Urothelium cell line (cell line): Measurements from ENCODE around the gene TPX2.

Experiments
- DNase-seq: peaks from one replicate; pipeline ENCODE4 v3.0.0; 2011; ENCODE audit warnings: low spot score, mixed read lengths
- FAIRE-seq: peaks from 2 replicates; lab custom pipeline; 2011; peaks lifted over from hg19 to GRCh38; lab: Jason Lieb, UNC

Gene TPX2

DNA sequence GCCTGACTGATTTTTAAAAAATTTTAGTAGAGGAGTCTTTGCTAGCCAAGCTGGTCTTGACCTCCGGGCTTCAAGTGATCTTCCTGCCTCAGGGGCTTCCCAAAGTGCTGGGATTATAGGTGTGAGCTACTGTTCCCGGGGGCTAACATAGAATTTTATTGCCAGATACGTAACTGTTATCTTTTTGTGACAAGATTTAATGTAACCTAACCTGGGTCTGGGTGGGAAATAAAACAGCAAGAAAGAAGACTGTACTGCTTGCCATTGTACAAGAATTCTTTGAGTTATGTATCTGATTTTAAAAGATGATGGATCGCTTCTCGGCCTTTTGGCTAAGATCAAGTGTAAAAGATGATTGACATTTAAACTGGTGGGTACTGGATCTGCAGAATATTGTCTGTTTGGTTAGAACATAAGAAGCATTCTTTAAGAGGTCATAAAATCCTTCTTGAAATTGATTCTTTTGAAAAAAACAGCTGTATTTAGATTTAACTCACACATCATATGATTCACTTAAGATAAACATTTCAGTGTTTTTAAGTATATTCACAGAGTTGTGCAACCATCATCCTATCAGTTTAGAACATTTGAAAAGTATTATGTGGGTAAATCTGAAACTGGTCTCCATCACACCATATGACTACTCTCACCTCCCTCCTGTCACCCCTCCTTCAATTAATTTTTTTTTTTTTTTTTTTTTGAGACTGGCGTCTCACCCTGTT lies 21.6 kb downstream of the TPX2 start:
- DNase-seq (no peak), FAIRE-seq (no peak)

DNA sequence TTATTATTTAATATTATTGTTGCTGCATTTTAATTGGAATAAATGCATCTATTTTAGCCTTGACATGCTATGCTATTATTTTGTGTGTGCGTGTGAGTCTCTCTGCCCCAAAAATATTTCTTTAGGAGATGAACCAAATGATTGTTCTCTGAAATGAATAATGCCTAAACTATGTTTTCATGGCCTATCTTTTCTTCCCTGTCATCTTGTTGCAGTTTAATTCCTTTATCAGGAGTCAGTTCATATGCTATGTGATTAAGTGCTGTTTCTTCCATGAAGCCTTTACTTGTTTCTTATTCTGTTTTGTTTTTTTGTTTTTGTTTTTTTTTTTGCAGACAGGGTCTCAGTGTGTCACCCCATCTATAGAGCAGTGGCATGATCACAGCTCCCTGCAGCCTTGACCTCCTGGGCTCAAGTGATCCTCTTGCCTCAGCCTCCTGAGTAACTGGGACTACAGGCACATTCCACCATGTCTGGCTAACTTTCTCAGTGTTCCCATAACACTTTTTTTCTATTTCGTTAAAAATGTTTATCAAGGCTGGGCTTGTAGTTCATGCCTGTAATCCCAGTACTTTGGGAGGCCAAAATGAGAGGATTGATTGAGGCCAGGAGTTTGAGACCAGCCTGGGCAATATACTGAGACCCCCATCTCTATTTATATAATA lies 25.7 kb downstream of the TPX2 start:
- FAIRE-seq (no peak), DNase-seq (no peak)

GRCh38 chr20:31767805-31768204 lies 28.7 kb downstream of the TPX2 start:
- DNase-seq (no peak), FAIRE-seq (no peak)

- no peak for DNase-seq
- no peak for FAIRE-seq
Measured at GRCh38 chr20:31769681-31770080, 30.6 kb downstream of the TPX2 start.

GRCh38 chr20:31770243-31770642 lies 31.2 kb downstream of the TPX2 start:
- FAIRE-seq: no peak
- DNase-seq: no peak

DNA sequence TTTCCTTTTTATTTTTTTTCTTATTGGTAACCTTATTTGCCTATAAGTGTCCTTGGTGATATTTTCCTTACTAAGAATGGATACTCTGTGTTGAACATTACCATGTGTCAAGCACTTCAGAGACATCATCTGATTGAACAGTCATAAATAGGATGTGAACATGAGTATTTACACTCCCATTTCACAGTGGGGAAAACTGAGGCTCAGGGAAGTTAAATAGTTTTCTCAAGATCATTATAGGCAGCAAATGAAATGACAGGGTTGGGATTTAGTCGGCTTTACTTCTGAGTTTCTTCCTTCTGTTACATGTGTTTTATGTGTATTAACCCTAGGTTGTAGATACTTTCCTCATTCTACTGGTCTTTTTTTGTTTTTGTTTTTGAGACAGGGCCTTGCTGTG lies 35.3 kb downstream of the TPX2 start:
- no peak for DNase-seq
- FAIRE-seq: no peak

- FAIRE-seq: no peak
- DNase-seq: no peak
Measured at GRCh38 chr20:31780839-31781238, 41.7 kb downstream of the TPX2 start.

- FAIRE-seq (no peak), DNase-seq (no peak)
Measured at GRCh38 chr20:31781945-31782344, 42.9 kb downstream of the TPX2 start.

GRCh38 chr20:31784354-31785044 lies 45.4 kb downstream of the TPX2 start:
- DNase-seq (no peak), FAIRE-seq (no peak)

- DNase-seq: no peak
- no peak for FAIRE-seq
Measured at GRCh38 chr20:31785089-31785488, 46.0 kb downstream of the TPX2 start.

DNA sequence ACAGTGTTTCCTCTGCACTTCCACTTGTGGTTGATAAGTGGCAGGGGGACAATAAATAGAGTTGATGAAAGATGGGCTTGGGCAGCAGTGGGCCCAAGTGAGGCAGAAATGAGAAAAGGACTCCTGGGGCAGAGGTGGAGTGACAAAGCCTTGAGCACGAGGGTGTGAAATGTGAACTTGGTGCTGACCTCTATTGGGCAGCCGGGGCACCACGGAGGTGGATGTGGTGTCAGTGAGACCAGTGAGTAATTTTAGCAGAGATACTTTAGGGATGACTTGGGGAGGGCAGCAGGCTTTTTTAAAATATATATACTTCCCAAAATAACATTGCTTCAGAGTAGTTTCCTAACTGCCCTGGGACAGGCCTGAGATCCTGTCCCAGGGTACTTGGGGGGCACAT lies 49.5 kb downstream of the TPX2 start:
- FAIRE-seq: no peak
- DNase-seq: peak; percentile 24

GRCh38 chr20:31790401-31790800 lies 51.3 kb downstream of the TPX2 start:
- FAIRE-seq: no peak

GRCh38 chr20:31797364-31797763 lies 58.3 kb downstream of the TPX2 start:
- DNase-seq (no peak), FAIRE-seq (no peak)

More at GRCh38 chr20:31790401-31790800, 51.3 kb downstream of the TPX2 start:
- DNase-seq: no peak

GRCh38 chr20:31801508-31801907 lies 62.4 kb downstream of the TPX2 start:
- DNase-seq (no peak), FAIRE-seq (no peak)

DNA sequence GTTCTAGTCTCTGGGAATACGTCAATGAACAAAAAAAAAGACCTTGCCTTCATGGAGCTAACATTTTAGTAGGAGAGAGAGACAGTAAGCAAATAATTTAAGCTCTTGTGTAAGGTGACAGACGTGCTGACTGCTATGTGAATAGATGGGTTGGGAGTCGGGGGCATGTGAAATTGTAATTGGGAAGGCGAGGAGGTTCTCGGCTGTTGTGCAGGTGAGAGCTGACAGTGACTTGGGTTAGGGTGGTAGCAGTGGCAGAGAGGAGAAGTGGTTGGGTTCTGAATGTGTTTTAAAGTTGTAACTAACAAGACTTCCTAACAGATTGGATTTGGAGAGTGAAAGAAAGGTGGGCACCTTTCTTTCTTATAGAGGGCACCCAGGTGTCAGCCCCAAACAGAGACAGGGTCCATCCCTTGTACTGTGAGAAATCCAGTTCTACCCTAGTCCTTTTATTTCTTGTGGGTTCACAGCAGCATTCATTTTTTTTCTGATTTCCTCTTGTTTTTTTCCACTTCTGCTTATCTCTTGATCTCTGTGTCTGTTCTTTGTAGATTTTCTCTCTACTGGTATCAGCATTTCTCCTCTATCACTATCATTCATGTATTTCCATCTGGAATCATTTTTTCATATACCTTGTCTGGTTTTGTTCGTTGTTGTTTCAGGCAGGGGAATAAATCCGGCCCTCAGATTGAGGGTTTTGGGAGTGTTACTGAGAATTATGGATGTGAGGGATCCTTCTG lies 64.6 kb downstream of the TPX2 start:
- DNase-seq (no peak), FAIRE-seq (no peak)

DNA sequence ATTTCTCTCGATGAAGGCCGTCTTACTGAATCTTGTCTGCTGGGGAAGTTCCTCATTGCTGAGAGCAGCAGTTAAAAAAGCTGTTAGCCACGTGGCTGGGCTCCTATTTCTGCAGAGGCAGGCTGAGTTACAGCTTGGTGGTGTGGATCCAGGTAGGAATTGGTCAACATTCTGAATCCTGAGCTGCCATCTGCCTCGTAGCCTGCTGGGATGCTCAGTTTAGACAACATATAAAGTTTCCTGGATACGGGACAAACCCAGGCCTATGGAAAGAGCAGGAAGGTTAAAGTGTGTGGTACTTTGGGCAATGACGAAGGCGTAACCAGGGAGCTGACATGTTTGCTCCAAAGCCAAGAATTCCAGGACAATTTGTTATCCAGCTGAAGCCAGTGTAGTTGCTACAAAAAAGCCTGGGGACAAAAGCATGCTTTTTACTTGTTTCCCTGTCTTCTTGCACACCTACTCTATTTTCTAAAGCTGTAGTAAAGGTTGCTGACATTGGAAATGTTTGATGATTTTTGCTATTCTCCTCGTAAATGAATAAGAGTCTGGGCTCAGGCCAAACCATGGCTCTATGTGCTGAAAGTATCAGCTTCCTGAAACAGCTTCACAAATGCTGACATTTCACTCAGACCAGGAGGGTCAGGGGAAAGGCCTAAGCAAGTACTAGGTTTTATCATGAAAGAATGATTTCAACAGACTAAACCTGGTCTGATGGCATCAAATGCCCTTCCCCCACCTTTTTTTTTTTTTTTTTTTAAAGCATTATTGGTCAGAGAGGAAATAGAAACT lies 67.7 kb downstream of the TPX2 start:
- DNase-seq: no peak

GRCh38 chr20:31808481-31808880 lies 69.4 kb downstream of the TPX2 start:
- no peak for FAIRE-seq
- no peak for DNase-seq

More for the DNA sequence above, 67.7 kb downstream of the TPX2 start:
- no peak for FAIRE-seq

DNA sequence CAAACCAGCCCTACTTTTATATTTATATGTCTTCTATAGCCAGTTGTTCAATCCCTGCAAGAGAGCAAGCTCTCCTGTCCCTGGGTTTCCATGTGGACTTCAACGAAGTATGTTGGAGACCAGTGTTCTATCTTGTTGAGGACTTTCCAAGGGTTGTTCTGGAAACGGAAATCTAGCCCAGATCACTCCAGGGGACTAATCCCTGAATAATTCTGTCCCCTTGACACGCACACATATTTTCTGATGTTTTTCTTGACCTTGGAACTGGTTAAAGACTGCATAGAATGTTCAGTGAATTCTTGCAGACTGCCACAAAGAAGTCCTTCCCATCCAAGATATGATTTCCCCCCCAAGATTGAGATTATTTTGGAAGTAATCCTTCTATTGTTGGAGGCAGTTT lies 70.6 kb downstream of the TPX2 start:
- FAIRE-seq (no peak), DNase-seq (no peak)

- FAIRE-seq (no peak), DNase-seq (no peak)
Measured at GRCh38 chr20:31811198-31811597, 72.1 kb downstream of the TPX2 start.
